Tibial artery (tissue), 4 donors: ENCODE measurements around the gene ZNF280B.

Experiments
- DNase-seq, 2 donors: peaks; one replicate each; pipeline ENCODE4 v3.0.0-alpha.2; 2019
- H3K27ac ChIP-seq, 2 donors: fragments of 200-600 bp; sonication (generic) in 1 of 2; 1 replicate in 1 of 2; 2 replicates in 1 of 2; pipeline ENCODE4 v1.5.1; 2018 to 2019; ENCODE audit warnings: mild to moderate bottlenecking in 1 of 2
- H3K27me3 ChIP-seq, 2 donors: fragments of 200-600 bp; sonication (generic) in 1 of 2; one replicate each; pipeline versions ENCODE4 v1.5.1 to v1.6.0; 2016 to 2019
- H3K36me3 ChIP-seq, 3 donors: fragments of 200-600 bp; sonication (generic) in 2 of 3; one replicate each; pipeline ENCODE4 v1.5.1; 2016 to 2019; ENCODE audit warnings: mild to moderate bottlenecking in 2 of 3
- H3K4me1 ChIP-seq, 4 donors: fragments of 200-600 bp; sonication (generic) in 2 of 4; 1 replicate in 3 of 4; 2 replicates in 1 of 4; pipeline ENCODE4 v1.5.1; 2016 to 2019
- H3K4me3 ChIP-seq, 2 donors: fragments of 200-600 bp; sonication (generic) in 1 of 2; 1 replicate in 1 of 2; 2 replicates in 1 of 2; pipeline ENCODE4 v1.5.1; 2018 to 2019; ENCODE audit warnings: mild to moderate bottlenecking in 2 of 2
- H3K9me3 ChIP-seq, 3 donors: fragments of 200-600 bp; sonication (generic) in 1 of 3; one replicate each; pipeline ENCODE4 v1.5.1; 2016 to 2019
- intact Hi-C: fragments of 100-400 bp; cut with DNase I; formaldehyde crosslinking; loops from one replicate; pipeline ENCODE4 v1.15.0; 2023; ENCODE audit warnings: low total_unique reads
- TF ChIP-seq, protein P1 (sequence below), 2 experiments: fragments of 200-600 bp in 1 of 2; fragments of 450-650 bp in 1 of 2; IDR thresholded peaks; one replicate each; pipeline ENCODE4 v1.5.1; 2017 to 2019; ENCODE audit warnings: antibody characterized with exemption in 2 of 2, mild to moderate bottlenecking in 1 of 2, moderate library complexity in 1 of 2

ZNF280B gene

GRCh38 chr22:22463855-22464540, 44.5 kb downstream of the ZNF280B start:
- Histone ChIP-seq H3K4me3 (no peak overlapping the region), H3K36me3 (no peaks in the 10 kb centered on the region), H3K27me3 (peaks cover 0 to 14% of the 10 kb centered on the region in 2 donors), H3K4me1 (no peaks in the 10 kb centered on the region), H3K9me3 (peaks cover 0 to 22% (median 14%) of the 10 kb centered on the region in 3 donors), H3K27ac (no peak overlapping the region)
- intact Hi-C loops = no loop called here
- TF ChIP-seq, protein P1, sequence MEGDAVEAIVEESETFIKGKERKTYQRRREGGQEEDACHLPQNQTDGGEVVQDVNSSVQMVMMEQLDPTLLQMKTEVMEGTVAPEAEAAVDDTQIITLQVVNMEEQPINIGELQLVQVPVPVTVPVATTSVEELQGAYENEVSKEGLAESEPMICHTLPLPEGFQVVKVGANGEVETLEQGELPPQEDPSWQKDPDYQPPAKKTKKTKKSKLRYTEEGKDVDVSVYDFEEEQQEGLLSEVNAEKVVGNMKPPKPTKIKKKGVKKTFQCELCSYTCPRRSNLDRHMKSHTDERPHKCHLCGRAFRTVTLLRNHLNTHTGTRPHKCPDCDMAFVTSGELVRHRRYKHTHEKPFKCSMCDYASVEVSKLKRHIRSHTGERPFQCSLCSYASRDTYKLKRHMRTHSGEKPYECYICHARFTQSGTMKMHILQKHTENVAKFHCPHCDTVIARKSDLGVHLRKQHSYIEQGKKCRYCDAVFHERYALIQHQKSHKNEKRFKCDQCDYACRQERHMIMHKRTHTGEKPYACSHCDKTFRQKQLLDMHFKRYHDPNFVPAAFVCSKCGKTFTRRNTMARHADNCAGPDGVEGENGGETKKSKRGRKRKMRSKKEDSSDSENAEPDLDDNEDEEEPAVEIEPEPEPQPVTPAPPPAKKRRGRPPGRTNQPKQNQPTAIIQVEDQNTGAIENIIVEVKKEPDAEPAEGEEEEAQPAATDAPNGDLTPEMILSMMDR (IDR thresholded peaks at IDR 0.05) = peak; percentile 32
- DNase-seq = no peak

GRCh38 chr22:22462813-22463567, 45.6 kb downstream of the ZNF280B start:
- DNase-seq = no peak
- TF ChIP-seq, protein P1 (IDR thresholded peaks at IDR 0.05) = no peak
- intact Hi-C loops = no loop called here
- peaks cover 0 to 27% (median 18%) of the 10 kb centered on the region in 3 donors for H3K9me3 ChIP-seq
- H3K4me3 ChIP-seq = no peak overlapping the region
- no peaks in the 10 kb centered on the region for H3K36me3 ChIP-seq
- no peaks in the 10 kb centered on the region for H3K4me1 ChIP-seq
- H3K27me3 ChIP-seq = peaks cover 0 to 14% of the 10 kb centered on the region in 2 donors
- no peak overlapping the region for H3K27ac ChIP-seq

DNA sequence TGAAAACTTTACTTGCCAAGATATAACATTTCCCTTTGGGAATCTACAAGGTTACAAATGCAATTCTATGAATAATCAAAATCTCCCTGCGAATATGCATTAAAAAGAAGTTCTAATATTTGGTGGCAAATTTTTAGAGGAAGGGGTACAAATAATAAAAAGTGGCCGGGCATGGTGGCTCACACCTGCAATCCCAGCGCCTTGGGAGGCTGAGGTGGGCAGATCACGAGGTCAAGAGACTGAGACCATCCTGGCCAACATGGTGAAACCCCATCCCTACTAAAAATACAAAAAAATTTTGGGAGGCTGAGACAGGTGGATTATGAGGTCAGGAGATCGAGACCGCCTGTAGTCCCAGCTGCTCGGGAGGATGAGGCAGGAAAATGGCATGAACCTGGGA, 47.0 kb downstream of the ZNF280B start:
- Histone ChIP-seq H3K9me3 (peaks cover 0 to 27% (median 18%) of the 10 kb centered on the region in 3 donors), H3K27me3 (peaks cover 0 to 15% of the 10 kb centered on the region in 2 donors), H3K4me1 (no peaks in the 10 kb centered on the region), H3K36me3 (no peaks in the 10 kb centered on the region), H3K27ac (no peak overlapping the region), H3K4me3 (no peak overlapping the region)
- intact Hi-C loops = no loop called here
- no peak for DNase-seq
- TF ChIP-seq, protein P1 (IDR thresholded peaks at IDR 0.05) = no peak

- DNase-seq = no peak
- intact Hi-C loops = no loop called here
- Histone ChIP-seq H3K4me3 (no peak overlapping the region), H3K27me3 (peaks cover 0 to 17% of the 10 kb centered on the region in 2 donors), H3K36me3 (no peaks in the 10 kb centered on the region), H3K27ac (no peak overlapping the region), H3K4me1 (no peaks in the 10 kb centered on the region), H3K9me3 (peaks cover 0 to 27% (median 18%) of the 10 kb centered on the region in 3 donors)
- TF ChIP-seq, protein P1 (IDR thresholded peaks at IDR 0.05) = no peak
Observed at GRCh38 chr22:22461111-22461510, 47.4 kb downstream of the ZNF280B start.

DNA sequence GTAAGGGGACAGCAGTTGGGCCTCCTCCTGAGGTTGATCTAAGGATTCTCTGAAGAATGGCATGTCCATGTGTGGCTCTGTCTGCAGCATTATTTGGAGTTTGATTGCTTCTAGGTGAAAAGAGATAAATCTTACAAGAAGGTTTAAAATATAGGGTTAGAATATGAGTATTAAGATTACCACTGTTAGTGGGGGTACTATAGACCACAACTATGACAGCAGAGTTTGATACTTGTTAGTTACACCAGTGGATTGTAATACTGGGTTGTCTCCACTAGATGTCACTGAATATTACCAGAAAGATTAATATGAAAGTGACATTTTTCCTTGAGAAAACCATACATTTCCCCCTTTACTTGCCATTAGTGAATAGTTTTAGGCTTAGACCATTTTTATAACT, 47.9 kb downstream of the ZNF280B start:
- Histone ChIP-seq H3K27ac (no peak overlapping the region), H3K4me3 (no peak overlapping the region), H3K4me1 (no peaks in the 10 kb centered on the region), H3K27me3 (peaks cover 0 to 17% of the 10 kb centered on the region in 2 donors), H3K36me3 (no peaks in the 10 kb centered on the region), H3K9me3 (peaks cover 0 to 27% (median 18%) of the 10 kb centered on the region in 3 donors)
- TF ChIP-seq, protein P1 (IDR thresholded peaks at IDR 0.05) = no peak
- no peak for DNase-seq
- intact Hi-C loops = no loop called here
